DMS153 treated with DMSO at 0.1 percent for 48 hours (cell line): ENCODE results near the gene RPAP2.

Source experiments
- DNase-seq: peaks from one replicate; lab custom pipeline; 2025; ENCODE audit not compliant: unreplicated experiment; lab: John Stamatoyannopoulos, UW

Gene RPAP2

GRCh38 chr1:92445865-92446264, 147.0 kb downstream of the RPAP2 start:
- DNase-seq: no peak

GRCh38 chr1:92446546-92446945, 147.7 kb downstream of the RPAP2 start:
- no peak for DNase-seq

- no peak for DNase-seq
These were observed 148.3 kb downstream of the RPAP2 start for GRCh38 chr1:92447033-92447681.

- no peak for DNase-seq
These were observed 149.1 kb downstream of the RPAP2 start for GRCh38 chr1:92447976-92448375.
